Measurements from ENCODE around the gene UBE2F.

DNA sequence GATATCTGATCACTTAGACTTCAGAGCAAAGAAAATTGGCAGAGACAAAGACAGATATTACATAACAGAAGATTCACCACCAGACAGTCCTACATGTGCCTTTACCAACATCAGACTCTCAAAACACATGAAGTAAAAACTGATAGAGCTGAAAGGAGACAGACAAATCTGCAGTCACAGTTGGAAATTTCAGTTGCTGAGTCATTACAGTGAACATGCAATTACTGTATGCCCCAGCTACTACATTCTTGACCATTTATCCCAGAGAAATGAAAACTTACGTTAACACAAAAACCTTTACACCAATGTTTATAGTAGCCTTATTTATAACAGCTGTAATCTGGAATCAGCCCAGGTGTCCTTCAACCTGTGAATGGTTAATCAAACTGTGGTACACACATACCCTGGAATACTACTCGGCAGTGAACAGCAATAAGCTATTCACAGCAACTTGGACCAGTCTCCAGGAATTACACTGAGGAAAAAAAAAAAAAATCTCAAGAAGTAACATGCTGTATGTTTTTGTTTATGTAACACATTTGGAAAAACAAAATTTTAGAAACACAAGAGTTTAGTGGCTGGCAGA, 86.5 kb downstream of the UBE2F start:
- TF ChIP-seq, protein P1, sequence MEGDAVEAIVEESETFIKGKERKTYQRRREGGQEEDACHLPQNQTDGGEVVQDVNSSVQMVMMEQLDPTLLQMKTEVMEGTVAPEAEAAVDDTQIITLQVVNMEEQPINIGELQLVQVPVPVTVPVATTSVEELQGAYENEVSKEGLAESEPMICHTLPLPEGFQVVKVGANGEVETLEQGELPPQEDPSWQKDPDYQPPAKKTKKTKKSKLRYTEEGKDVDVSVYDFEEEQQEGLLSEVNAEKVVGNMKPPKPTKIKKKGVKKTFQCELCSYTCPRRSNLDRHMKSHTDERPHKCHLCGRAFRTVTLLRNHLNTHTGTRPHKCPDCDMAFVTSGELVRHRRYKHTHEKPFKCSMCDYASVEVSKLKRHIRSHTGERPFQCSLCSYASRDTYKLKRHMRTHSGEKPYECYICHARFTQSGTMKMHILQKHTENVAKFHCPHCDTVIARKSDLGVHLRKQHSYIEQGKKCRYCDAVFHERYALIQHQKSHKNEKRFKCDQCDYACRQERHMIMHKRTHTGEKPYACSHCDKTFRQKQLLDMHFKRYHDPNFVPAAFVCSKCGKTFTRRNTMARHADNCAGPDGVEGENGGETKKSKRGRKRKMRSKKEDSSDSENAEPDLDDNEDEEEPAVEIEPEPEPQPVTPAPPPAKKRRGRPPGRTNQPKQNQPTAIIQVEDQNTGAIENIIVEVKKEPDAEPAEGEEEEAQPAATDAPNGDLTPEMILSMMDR (IDR thresholded peaks at IDR 0.05 in 8 of 11, conservative IDR thresholded peaks at IDR 0.05 in 3 of 11): no peak
- TF ChIP-seq POLR2AphosphoS5 (IDR thresholded peaks at IDR 0.05) (no peak), POLR2A (IDR thresholded peaks at IDR 0.05) (no peak)
